NCI-H226 (cell line): ENCODE results near the gene ATP6V1C2.

ENCODE experiments used
- DNase-seq: peaks from one replicate; pipeline ENCODE4 v3.0.0-alpha.2; 2015

Gene ATP6V1C2, protein sequence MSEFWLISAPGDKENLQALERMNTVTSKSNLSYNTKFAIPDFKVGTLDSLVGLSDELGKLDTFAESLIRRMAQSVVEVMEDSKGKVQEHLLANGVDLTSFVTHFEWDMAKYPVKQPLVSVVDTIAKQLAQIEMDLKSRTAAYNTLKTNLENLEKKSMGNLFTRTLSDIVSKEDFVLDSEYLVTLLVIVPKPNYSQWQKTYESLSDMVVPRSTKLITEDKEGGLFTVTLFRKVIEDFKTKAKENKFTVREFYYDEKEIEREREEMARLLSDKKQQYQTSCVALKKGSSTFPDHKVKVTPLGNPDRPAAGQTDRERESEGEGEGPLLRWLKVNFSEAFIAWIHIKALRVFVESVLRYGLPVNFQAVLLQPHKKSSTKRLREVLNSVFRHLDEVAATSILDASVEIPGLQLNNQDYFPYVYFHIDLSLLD

DNA sequence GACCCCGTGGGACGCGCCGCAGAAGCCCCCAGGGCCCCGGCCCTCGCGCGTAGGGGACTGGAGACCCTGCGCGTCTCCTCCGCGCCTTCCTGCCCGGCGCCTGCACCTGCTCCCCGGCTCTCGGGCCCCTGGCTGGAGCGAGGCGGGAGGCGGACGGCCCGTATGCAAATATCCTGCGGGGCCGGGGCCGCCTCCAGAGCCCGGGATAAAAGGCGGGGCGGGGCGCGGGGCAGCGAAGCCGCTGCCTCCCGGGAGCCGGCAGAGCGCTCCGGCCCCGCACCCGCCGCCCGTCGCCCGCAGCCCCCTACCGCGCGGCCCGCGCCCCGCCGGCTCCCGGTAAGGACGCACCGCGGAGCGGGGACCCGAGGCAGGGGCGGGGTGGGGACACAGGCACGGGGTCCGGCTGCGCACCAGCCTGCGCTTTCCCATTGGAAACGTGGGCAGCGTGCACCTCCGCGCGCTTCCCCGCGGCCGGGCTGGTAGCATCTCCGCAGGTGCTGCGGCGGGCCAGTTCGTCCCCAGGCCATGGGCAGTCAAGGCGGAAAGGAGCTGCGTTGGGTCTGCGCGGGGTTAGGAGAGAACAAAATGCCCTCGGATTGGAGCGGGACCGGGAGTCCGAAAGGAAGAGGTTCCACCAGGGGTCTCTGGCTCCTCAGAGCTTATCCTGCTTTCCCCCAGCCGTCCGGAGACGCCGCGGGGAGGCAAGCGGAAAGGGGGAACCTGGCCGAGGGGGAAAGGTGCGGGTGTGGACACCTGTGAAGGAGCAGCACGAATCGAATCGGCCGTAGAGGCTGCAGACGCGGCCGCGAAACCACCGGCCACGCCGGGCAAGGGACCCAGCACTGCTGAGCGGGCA, at the start of gene ATP6V1C2:
Gene ATP6V1C2 (plus strand): TSS at position 235 of the 856 bp plus-strand sequence. CDS start 1,220 bp downstream, outside the sequence.
- DNase-seq = peak; percentile 17

DNA sequence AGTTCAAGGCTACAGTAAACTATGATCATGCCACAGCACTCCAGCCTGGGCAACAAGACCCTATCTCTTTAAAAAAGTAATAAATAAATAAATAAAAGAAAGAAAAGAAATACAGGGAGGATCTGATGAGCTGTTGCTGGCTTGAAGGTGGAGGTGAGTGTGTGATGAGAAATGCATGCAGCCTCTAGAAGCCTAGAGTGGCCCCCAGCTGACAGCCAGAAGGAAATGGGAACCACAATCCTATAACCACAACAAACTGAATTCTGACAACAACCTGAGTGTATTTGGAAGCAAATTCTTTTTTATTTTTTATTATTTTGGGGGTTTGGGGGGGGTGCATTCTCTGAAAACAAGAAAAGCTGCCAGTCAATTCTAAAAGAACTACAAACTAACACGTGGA, 46.3 kb upstream of the ATP6V1C2 start:
- DNase-seq = no peak

DNA sequence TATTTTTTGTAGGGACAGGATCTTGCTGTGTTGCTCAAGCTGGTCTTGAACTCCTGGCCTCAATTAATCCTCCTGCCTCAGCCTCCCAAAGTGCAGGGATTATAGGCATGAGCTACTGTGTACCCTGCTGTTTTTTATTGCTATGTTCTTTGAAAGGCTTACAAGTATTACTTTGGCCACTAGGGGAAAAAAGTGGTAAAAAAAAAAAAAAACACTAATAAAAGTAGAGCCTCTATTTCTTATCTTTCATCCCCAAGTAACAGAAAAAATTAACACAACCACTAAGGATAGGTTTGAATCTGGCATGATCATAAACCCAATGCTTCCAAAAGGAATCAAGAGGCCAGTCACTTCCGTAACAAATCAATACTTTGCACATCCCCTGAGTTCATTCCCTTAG, 43.2 kb upstream of the ATP6V1C2 start:
- DNase-seq = no peak

DNA sequence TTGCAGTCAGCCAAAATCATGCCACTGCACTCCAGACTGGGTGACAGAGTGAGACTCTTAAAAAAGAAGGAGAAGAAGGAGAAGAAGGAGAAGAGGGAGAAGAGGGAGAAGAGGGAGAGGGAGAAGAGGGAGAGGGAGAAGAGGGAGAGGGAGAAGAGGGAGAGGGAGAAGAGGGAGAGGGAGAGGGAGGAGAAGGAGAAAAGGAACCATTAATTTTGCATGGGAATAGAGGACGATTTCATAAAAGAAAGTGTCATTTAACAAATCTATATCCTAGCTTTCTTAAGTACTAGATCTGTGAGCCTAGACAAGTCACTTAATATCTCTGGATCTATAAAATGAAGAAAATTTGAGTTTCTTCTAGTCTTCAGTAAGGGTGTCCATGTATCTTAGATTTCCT, 41.2 kb upstream of the ATP6V1C2 start:
- DNase-seq = no peak

DNA sequence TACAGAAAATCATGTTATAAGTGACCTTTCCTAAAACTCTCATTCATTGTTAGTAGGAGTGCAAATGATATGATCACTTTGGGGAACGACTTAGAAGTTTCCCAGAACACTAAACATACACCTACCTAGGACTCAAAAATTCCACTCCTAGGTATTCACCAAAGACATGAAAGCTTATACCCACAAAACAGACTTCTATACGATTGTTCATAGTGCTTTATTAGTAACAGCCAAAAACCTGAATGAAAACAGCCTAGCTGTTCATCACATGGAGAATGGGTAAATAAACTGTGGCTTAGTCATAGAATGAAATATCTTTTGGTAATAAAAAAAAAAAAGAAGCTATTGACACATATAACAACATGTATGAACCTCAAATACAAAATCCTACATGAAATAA, 40.5 kb upstream of the ATP6V1C2 start:
- DNase-seq = no peak

DNA sequence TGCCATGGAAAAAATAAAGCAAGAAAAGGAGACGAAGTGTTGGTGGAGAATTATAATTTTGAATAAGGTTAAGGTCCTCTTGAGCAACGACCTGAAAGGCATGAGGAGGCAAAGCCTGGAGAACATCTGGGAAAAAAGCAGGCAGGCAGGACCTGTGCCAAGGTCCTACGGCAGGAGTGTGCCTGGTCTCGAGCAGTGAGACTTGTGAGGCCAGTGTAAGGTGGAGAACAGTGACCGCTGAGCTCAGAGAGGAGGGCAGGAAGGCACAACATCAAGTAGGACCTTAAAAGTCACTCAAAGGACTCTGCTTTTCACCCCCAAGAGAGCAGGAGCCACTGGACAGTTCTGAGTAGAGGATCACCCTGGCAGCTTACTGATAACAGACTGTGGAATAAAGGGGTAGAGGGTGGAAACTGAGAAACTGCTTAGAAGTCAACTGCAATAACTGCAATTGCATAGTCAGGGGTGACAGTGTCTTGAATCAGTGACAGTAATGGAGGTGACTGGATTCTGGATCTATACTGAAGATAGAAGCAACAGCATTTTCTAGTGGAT, 35.2 kb upstream of the ATP6V1C2 start:
- no peak for DNase-seq

DNA sequence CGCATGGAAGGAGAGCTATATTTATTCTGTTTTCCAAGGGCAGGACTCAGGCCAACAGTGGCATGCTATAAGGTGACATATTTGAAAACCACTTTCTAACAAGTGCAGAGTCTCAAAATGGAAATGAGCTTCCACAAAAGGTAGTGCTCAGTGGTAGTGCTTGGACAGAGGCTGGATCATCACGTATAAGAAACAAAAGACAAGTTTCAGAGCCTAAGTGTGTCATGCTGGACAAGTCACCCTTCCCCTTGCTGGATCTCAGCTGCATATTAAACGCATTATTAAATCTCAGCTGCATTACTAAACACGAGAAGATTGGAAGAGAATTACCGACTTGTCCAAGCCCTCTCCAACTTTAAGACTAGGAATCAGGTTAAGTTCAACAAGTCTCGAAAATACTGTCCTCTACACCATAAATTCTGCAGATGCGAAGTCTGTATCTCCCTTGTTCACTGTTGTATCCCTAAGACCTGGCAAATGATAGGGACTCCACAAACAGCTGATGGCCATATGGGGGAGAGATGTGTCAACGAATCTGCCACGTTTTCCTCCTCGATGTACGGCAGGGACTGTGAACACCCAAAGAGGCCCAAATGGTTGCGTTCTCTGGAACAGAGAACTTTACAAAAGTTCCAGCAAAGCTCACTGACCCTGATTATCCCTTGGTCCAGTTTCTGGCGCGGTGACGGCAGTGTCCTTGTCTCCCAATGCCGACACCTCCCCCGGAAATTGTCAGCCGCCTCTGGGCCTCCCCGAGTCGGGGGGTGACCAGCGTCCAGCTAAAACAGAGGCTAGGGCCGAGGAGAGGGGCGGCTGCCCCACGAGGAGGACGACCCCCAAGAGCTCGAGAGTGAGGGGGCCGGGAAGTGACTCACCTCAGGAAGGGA, 32.3 kb upstream of the ATP6V1C2 start:
- no peak for DNase-seq

DNA sequence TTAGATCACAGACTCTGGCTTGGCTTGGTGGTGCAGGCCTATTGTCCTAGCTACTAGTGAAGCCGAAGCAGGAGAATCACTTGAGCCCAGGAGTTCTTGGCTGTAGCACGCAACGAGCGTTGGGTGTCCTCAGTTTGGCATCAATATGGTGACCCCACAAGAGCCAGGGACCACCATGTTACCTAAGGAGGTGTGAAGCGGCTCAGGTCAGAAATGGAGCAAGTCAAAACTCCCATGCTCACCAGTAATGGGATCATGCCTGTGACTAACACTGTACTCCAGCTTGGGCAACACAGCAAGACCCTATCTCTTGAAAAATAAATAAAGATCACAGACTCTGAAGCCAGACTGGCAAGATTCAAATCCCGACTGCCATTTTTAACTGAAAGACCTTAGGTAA, 29.9 kb upstream of the ATP6V1C2 start:
- no peak for DNase-seq

DNA sequence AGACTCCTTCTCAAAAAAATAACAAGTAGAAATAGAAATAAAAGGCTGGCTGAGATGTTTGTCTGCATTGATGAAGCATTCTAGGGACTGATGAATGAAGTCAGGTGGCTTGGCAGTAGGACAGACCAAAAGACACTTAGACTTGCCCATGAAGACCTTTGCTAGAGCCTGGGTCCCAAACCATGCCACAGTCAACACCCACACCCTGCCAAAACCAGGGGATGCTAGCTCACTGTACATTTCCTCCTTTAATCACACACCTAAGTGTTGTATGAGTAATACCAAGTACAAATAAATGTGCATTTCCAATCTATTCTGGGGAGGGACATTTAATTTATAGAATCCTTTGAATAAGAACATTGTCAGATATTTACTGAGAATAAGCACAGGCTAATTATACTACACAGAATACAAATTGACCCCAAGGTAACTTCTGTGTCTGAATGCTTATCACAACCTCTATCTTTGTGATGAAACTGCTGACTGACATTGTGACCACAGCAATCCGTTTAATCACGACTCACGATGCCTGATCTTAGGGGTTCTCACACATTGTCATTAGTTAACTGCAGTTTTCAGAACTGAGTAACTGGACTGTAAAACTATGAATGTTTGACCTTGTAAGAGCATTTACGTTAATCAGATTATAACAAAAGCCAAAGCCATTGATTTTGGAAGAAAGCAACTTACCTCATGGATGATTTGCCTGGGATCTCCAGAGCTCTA, 21.2 kb upstream of the ATP6V1C2 start:
- no peak for DNase-seq

DNA sequence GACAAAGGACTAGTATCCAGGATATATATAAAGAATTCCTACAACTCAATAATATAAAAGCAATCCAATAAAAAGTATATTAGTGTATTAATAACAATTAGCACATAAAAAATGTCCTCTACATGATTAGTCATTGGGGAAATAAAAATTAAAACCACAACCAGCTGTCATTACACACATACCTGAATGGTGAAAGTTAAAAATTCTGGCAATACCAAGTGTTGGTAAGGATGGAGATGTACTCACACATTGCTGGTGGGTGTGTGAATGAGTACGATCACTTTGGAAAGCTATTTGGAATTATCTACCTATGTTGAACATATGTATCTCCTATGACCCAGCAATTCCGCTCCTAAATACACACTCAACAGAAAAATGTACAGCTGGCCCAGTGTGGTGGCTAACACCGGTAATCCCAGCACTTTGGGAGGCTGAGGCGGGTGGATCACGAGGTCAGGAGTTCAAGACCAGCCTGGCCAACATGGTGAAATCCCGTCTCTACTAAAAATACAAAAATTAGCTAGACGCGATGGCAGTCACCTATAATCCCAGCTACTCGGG, 17.3 kb upstream of the ATP6V1C2 start:
- no peak for DNase-seq

DNA sequence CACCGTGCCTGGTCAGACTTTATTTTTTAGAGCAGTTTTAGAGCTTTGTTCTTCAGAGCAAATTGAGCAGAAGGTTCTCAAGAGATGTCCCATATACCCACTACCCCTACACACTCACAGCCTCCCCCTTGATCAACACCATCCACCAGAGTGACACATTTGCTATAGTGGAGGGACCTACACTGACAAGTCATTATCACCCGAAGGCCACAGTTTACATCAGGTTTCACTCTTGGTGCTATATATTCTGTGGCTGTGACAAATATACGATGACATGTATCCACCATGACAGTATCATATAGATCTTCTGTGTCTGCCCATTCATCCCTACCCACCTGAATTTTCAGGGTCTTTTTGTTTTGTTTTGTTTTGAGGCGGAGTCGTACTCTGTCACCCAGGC, 15.4 kb upstream of the ATP6V1C2 start:
- no peak for DNase-seq

DNA sequence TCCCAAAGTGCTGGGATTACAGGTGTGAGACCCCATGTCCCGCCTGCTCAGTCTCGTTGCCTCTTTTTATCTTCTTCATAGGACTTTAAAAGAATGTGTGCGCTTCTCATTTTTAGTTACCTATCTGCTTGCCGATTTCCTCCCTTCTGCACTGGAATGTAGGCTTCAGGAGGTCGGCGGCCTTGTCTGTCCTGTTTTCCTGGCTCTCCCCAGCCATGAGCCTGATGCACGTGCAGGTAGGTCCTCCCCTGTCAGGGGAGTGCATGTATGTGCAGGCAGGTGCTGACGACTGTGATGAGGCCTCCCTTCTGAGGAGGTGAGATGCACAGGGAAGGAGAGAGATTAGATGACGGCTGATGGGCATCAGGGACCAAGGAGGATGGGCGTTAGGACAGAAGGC, 13.6 kb upstream of the ATP6V1C2 start:
- DNase-seq = no peak

DNA sequence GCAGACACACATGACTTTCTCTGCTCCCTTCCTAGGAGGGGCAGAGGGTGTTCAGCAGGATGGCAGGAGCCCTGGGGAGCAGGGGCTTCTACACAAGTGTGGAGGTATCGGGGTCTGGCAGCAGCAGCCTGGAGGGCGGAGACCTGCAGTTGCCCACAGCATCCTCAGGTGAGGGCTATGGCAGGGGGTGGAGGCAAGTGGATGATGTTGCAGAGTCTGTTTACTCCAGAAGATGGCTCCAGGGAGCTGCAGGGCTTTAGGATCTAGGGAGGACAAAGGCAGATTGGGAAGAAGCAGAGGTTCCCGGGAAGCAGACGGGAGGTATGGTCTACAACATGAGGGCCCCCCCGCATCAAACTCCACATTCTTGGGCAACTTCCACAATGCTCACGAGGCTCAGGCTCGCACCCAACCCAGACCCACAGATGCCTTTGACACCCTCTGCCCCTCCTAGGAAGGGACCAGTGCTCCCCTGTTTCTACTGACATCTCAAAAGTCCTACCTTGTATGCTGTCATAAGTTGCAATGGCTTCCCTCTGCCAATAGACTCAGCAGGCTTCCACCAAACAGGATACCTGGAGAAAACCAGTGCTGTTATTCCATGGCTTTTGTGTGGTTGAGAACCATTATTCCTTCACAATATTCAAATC, 12.0 kb upstream of the ATP6V1C2 start:
- DNase-seq = peak; percentile 17

DNA sequence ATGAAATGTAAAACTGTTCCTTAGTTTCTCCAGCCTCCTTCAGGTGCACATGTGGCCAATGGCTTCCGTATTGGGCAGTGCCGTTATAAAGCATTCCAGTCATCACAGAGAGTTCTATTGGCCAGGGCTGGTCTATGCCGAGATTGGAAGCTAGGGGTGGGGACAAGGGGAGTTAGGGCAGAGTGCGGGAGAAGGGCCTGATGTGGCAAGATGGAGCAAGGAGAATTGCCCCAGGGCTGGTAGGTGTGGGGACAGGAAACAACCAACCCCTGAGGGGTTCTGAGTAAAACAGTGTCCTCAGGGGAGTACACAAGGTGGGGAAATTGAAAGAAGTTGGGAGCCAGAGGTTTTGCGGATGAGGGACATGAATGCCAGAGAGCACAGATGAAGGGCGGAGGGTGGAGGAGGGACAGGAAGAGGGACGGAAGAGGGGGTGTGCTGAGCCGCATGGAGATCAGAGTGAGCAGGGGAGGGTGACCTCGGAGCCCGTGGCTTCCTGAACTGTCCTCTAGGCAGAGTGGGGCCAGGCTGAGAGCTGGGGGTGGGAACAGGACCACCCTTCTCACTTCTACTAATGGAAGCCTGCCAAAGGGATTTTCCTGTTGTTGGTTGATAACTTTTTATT, 9.1 kb upstream of the ATP6V1C2 start:
- no peak for DNase-seq

DNA sequence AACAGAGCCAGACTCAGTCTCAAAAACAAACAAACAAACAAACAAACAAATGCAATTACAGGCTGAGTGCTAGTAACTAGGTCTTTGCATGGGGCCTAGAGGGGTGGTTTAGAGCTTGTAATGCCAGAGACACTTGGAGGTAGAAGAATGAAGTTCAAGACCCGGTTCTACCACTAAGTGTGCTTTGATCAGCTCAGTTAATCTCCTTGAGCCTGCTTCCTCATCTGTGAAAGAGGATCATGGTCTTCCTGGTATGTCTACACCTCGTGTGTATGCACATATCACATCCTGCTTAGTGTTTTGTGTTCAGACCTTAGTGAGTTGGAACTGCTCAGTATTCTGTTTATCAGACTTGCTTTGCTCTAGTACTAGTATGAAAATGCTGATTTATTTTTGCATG, 4.8 kb upstream of the ATP6V1C2 start:
- no peak for DNase-seq

DNA sequence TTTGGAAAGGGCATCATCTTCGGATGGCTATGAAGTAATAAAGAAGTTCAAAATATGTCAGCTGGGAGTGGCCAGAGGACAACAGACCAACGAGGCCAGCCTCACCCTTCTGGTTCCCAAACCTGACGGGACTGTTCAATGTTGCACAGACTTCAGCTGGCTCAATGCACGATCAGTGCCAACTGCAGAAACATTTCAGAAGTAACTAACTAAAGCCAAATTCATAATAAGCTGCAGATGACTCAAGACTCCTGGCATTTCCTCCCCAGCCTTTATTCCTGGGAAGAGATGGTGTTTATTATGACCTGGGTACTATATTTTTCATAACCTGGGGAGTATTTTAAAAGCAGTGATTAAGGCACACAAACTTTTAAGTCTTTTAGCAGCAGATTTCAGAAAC, 3.8 kb upstream of the ATP6V1C2 start:
- peak; percentile 74 for DNase-seq

DNA sequence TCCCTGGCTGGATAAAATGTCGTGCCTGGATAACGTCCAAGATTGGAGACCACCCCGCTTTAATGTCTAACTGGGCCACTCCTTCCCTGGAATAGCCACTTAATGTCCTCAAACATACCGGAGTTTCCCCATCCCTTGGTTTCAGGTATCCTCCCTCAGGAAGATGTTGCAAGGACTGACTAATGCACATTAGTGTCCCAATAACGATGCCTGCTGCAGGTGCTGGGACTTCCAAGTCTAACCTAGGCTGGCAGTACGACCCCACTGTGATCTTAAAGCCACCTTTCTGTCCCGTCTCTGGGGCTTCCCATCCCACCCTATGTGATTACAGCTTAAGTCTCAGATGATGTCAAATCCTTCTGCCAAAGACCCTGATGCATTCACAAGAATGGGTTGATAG, 1.1 kb upstream of the ATP6V1C2 start:
- DNase-seq = no peak

DNA sequence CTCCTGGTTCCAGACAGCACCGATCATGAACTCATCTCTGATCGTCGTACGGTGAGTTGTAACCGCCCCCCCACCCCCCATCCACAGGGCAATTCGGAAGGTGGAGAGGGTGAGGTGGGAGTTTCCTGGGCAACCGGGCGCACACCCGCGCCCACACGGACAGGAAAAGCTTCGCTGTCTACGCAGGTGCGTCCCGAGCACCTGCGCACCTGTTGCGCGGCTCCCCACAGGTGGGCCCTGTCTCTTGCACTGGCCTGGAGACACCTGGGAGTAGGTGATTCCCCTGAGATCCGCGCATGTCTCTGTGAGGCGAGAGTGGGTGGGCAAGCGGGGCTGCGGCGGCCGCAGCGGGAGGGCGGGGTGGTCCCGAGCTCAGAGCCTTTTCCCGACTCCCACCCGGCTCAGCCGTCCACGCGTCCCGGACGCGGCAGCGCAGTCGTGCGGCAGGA, 459 bp upstream of the ATP6V1C2 start:
- no peak for DNase-seq

DNA sequence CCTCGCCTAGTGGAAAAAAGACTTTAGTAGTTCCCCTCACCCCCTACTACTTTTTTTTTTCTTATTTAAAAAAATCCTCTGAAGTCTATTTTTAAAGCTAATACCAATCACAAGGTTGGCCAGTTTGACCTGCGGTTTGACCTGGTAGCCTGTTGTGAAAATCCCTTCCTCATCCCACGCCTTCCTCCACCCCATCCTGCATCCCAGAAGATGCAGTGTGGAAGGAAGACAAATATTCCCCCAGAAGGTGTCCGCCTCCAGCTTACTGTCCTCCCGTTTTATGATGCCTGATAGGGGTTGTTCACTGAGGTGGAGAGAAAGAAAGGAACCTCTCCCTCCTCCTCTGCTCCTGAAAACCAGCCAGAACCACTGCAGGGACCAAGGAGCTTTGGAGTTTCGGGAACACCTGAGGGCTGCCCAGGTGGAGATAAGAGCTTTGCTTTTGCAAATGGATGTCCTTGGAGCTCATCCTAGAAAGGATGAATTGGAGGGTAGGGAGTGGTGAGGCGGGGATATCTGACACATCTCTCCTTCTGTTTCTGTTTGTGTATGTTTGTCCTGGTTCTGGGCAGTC, 909 bp downstream of the ATP6V1C2 start:
- DNase-seq = no peak

DNA sequence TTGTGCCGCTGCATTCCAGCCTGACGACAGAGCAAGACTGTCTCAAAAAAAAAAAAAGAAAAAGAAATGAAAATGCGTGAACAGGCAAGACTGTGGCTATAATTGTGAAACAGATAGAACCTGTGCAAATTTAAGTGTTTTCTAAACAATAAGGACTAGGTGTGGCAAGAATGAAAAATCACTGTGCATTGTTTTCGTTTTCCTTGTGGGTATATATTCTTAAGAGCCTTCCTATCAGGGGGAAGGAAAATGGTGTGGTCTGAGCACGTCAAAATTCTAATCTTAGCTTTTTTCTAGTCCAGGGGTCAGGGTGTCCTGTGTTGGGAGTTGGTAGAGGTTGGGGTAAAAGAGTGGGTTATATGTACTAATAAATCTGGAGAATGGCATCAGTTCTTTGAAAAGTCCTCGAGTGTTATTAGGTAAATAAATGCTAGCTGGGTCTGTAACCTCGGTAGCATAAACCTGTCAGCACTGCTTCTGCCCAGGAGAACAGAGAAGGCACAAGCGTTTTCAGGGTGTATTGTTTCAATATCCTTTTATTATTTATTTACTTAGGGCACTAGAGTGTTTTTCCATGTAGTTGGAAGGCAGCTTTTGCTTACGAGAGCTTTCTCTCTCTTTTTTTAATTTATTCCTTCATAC, 11.6 kb downstream of the ATP6V1C2 start:
- DNase-seq = no peak
